HK-2 (cell line): ENCODE results near the gene TRIP6.
"Not testable (repeated sequence)": the region's sequence is repeated elsewhere in the genome, so short reads cannot be mapped to it uniquely, and the experiment has no call there.

Experiments
- DNase-seq: peaks from one replicate; pipeline ENCODE4 v3.0.0-alpha.2; 2018; ENCODE audit not compliant: unreplicated experiment

Gene TRIP6

GRCh38 chr7:100914208-100914878 is 47.2 kb downstream of the TRIP6 start:
- DNase-seq: no peak

DNA sequence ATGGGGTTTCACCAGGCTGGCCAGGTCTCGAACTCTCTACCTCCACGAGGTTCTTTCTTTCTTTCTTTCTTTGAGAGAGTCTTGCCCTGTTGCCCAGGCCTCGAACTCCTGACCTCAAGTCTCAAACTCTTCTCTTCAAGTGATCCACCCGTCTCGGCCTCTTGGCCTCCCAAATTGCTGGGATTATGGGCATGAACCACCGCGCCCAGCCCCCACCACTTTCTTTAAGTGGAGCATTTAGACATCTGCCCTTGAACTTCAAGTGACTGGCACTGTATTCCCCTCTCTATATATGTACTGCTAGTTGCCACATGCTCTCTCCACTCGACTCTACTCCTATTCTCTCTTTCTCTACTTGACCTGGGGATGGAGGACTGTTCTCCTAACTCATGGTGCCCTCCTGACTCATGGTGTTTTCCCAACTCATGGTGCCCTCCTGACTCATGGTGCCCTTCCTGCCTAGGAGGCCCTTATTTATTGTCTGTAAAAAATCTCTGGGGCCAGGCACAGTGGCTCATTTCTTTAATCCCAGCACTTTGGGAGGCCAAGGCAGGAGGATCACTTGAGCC is 47.8 kb downstream of the TRIP6 start:
- no peak for DNase-seq

- DNase-seq: not testable (repeated sequence)
These were observed 52.1 kb downstream of the TRIP6 start for GRCh38 chr7:100919335-100919734.

GRCh38 chr7:100919779-100920437 is 52.7 kb downstream of the TRIP6 start:
- DNase-seq: not testable (repeated sequence)

DNA sequence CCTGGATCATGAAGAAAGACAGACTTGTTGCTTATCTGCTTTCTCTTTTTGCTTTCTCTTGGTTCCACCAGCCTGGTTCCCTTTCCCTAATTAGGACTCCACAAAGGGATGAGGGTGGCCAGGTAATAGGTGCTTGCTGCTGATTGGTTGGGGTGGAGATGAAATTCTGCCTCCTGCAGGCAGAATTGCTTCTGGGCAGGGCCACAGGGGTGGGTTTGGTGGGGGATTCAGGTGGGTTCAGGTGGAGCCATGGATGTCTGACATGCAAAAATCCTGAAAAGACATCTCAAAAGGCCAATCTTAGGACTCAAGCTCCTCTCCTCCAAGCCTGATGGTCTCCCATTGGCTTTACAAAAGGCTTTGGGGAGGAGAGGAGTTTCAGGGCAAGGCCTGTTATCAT is 53.9 kb downstream of the TRIP6 start:
- DNase-seq: no peak
